IPS-NIHi7 (cell line): ENCODE results near the gene GATAD1.
"Not testable (repeated sequence)": the region's sequence is repeated elsewhere in the genome, so short reads cannot be mapped to it uniquely, and the experiment has no call there.

Source experiments
- DNase-seq: peaks from one replicate; pipeline ENCODE4 v3.0.0; 2012; ENCODE audit warnings: mixed read lengths; ENCODE audit errors: extremely low spot score

The GATAD1 gene

DNA sequence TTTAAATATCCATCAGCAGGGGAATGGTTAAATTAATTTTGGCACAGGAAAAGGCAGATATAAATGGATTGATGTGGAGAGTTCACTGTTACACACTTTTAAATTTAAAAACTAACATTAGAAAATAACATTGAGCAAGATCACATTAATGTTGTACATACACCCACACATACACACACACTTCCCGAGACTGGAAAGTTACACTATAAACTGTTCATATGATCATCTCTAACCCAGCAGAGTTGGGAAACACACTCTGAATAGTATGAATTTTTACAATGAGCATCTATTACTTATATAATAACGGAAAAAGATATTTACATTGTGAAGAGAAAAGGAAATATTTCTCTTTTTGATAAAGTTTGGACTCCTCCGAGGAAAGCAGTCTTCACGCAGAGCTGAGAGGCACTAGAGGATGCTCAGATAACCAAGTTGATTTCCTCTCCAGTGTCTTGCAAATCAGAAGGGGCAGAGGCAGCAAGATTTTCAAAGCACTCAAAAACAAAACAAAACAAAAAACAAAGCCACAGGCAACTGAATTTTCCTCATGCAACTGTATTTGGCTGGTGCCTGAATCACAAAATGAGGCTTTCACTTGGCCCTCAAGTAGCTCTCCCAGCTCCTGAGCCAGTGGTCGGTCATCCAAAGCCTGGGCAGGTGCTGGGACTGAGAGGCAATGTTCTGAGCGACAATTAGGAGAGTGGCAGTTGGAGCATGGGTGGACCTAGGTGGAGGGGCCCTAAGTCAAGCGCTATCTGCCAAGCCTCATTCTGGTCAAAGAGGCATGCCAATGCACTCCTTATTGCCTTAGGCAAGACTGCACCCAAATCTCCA, 10.5 kb upstream of the GATAD1 start:
- no peak for DNase-seq

GRCh38 chr7:92437956-92438491, 9.3 kb upstream of the GATAD1 start:
- peak; percentile 45 for DNase-seq

DNA sequence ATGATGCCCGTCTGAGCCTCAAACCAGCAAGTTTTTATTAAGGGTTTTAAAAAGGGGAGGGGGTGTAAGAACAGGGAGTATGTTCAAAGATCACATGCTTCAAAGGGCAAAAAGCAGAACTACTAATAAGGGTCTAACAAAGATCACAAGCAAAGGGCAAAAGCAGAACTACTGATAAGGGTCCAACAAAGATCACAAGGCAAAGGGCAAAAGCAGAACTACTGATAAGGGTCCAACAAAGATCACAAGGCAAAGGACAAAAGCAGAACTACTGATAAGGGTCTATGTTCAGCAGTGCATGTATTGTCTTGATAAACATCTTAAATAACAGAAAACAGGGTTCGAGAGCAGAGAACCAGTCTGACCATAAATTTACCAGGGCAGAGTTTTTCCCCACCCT, 4.6 kb upstream of the GATAD1 start:
- DNase-seq, result not testable (repeated sequence)

DNA sequence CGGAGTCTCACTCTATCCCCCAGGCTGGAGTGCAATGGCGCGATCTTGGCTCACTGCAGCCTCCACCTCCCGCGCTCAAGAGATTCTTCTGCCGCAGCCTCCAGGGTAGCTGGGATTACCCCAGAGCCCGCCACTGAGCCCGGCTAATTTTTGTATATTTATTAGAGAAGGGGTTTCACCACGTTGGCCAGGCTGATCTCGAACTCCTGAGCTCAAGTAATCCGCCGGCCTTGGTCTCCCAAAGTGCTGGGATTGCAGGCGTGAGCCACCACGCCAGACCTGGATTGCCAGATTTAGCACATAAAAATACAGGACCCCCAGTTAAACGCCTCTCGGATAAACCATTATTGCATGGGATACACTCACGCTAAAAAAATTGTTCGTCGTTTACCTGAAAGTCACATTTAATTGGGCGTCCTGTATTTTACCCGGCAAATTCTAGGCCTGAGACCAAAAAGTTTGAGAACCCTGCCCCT, 375 bp upstream of the GATAD1 start:
- no peak for DNase-seq

DNA sequence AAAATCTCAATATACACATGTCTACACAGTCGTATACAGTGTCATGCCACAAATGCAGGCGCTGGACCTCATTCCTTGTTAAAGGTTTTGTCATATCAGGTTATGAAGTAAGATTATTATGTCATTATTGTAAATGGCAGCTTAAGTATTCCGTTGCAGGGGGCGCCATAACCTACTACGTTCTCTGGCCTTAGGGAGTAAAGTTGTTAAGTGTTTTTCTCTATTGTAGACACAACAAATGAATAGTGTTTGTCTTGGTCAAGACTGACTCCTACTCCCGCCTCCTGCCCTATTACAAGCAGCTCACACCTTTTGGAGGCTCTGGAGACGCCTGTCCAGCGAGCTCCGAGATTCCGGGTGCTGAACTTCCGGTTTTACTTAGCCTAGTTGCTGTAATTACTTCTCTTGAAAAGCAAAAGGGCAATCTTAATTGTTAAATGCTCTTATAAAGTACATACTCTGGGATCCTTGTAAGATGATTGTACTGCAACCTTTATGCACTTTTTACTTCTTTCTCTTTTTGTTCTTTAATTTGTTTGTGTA, 994 bp downstream of the GATAD1 start:
- peak; percentile 35 for DNase-seq

DNA sequence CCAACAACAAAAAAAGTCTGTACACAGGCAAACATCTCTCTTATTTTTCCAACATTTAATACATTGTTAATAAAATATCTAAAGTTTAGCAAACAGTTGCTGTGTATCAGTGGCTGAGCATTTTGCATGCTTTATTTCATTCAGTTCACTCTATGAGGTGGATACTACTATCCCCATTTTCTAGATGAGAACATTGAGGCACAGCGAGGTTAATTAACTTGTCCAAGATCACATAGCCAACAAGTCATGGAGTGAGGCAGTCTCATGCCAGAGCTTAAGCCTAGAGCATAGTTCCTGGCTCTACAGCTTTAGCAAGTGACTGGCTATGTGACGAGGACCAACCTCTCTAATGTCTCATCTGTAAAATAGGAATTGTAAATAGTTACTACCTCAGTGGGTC, 4.4 kb downstream of the GATAD1 start:
- DNase-seq, result no peak

DNA sequence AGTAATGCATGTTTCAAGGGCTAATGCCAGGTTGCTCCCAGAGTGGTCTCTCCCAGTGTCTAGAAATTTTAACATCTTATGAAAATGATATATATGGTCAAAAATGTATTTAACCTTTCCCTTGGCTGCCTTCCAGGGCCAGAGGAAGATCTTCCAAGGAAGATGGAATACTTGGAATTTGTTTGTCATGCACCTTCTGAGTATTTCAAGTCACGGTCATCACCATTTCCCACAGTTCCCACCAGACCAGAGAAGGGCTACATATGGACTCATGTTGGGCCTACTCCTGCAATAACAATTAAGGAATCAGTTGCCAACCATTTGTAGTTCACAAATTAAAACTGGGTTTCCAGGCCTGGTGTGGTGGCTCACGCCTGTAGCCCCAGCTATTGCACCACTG, 9.0 kb downstream of the GATAD1 start:
- no peak for DNase-seq

DNA sequence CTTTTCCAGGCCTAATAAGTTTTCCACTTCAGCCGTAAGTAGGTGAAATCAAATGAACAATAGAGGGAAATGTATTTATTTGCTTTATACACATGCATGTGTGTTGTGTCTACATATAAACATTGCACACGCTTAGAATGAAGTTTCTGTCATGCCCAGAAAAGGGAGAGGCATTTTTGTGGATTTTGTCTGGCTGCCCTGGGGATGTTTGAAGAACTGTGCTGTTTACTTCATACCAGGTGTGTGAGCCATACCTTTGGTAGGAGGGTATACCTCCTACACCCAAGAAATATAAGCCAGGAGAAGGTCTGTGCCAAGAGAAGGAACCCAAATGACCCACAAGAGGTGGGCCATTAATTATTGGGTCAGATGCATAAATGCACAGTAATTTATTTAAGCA, 12.8 kb downstream of the GATAD1 start:
- no peak for DNase-seq

DNA sequence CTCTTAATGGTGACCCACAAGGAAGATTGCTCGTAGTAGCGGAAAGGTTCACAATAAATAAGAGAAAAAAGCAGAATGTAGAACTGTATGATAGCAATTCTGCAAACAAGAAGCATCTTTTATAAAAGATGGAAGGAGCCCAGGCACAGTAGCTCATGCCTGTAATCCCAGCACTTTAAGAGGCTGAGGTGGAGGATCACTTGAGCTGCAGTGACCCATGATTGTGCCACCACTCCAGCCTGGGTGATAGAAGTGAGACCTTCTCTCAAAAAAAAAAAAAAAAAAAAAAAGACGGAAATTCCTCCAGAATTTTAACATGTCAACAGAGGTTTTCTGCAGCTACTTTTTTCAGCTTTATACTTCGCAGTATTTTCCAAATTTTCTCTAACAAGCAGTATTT, 13.2 kb downstream of the GATAD1 start:
- no peak for DNase-seq

- DNase-seq, result peak; percentile 73
Observed at GRCh38 chr7:92461027-92462003, 14.0 kb downstream of the GATAD1 start.

GRCh38 chr7:92462560-92462959, 15.3 kb downstream of the GATAD1 start:
- no peak for DNase-seq

DNA sequence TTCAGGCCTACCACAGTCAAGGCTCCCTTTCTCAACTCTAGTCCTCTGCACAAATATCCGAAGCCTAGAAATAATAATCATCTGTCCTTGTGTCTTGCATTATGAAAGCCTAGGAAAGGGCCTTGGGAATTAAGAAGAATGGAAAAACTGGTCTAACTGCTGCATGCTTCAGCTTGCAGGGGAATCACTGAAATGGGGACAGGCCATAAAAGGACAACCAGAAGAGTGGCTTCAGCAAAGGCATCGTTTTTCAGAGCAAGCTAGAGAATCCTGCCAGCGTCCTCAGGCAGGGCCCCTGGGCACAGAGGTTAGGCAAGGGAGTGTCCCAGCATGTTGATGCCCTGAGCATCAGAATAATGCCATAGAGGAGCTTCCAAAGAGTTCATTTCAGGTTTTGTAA, 17.2 kb downstream of the GATAD1 start:
- DNase-seq, result no peak

DNA sequence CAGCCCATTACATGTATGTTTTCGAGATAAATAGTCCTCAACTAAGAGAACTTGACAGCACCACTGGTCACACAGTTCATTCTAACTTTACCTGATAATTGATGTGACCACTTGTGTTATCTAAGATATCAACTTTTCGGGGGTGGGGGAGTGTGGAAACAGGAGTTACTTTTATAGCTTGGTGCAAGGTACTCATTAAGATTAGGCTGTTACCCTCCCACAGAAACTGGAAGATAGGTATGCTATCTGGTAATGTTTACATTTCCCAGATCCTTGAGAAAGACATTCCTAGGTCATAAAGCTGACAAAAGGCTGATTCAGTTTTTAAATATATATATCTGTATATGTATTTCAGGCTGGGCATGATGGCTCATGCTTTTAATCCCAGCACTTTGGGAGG, 19.4 kb downstream of the GATAD1 start:
- DNase-seq, result no peak

DNA sequence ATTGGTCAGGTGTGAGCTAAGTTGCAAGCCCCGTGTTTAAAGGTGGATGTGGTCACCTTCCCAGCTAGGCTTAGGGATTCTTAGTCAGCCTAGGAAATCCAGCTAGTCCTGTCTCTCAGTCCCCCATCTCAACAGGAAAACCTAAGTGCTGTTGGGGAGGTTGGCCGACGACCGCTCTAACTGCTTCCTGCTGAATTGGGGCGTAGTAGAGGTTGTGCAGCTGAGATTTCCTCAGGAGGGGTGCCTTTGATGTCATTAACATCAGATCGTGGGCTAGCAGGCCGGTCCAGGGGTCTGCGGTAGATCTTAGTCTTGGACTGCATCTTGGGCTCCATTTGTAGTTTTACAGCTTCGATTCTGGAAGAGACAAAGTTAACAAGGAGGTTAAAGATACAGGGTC, 21.3 kb downstream of the GATAD1 start:
- not testable (repeated sequence) for DNase-seq

DNA sequence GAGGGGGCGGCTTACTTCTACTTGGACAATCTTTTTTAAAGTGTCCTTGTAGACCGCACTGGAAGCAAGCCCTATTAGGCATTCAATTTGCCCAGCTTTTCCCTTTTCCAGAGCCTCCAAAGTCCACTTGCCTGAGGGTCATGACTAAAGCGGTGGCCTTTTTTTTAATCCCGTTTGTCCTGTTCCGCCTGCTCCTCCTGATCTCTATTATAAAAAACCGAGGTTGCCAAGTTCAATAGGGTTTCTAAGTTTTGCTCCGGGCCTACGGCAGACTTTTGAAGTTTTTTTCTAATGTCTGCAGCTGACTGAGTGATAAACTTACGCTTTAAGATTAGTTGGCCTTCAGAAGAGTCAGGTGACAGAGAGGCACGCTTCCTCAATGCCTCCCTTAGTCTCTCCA, 26.7 kb downstream of the GATAD1 start:
- not testable (repeated sequence) for DNase-seq

DNA sequence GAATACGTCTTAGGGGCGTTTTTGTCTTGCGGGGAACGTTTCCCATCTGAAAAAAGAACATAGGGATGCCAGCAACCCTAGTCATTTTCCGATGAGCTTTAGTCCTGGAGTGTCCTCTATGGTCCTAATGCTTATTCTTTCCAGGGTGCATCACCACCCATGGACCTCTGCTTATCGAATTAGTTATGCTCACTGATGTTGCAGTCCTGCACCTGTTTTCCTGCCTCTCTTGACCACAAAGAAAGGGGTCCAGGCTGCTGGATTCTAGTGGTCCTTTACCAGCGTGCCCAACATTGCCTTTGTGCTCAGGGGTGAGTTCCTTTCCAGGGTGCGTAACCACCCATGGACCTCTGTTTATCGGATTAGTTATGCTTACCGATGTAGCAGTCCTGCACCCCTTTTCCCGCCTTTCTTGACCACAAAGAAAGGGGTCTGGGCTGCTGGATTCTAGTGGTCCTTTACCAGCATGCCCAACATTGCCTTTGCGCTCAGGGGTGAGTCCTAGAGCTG, 28.0 kb downstream of the GATAD1 start:
- DNase-seq, result not testable (repeated sequence)

GRCh38 chr7:92475851-92476590, 28.7 kb downstream of the GATAD1 start:
- not testable (repeated sequence) for DNase-seq

DNA sequence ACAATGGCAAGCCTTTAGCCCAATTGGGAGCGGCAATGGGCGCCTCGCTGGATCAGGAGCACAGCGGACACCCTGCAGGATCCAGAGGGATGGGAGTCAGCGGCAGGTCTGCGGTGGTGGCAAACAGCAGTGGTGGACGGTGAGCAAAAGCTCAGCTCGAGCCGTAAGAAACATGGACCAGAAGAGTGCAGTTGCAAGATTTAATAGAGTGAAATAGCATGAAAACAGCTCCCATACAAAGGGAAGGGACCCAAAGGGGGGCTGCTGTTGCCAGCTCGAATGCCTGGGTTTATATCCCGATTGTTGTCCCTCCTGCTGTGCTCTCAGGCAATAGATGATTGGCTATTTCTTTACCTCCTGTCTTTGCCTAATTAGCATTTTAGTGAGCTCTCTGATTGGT, 30.4 kb downstream of the GATAD1 start, which contains the start of gene ERVW-1:
ERVW-1 (minus strand) TSS at position 266 of the 400 bp plus-strand sequence. CDS start 7,565 bp downstream, outside the sequence.
- DNase-seq, result not testable (repeated sequence)

- no peak for DNase-seq
Observed at GRCh38 chr7:92478095-92478494, 30.8 kb downstream of the GATAD1 start.

GRCh38 chr7:92478711-92479110, 31.4 kb downstream of the GATAD1 start:
- DNase-seq, result no peak

DNA sequence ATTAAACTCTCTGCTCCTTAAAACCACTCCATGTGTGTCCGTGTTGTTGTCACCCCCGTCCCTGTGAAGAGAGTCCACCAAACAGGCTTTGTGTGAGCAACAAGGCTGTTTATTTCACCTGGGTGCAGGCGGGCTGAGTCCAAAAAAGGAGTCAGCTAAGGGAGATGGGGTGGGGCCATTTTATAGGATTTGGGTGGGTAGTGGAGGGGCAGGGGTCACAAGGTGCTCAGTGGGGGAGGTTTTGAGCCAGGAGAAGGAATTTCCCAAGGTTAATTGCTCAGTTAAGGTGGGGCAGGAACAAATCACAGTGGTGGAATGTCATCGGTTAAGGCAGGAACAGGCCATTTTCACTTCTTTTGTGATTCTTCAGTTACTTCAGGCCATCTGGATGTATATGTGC, 31.9 kb downstream of the GATAD1 start:
- not testable (repeated sequence) for DNase-seq
